HG03521 (cell line): ENCODE results near the gene PTPRN.
A peak's percentile ranks its signal among the peaks of the same experiment; 100 is the strongest.

ENCODE experiments used
- ATAC-seq: cut with Tn5 transposase; IDR thresholded peaks from one replicate; pipeline ENCODE4 v1.9.1; 2021; ENCODE audit warnings: mild to moderate bottlenecking, moderate library complexity; ENCODE audit not compliant: unreplicated experiment

Gene PTPRN

GRCh38 chr2:219308142-219309101 lies 779 bp downstream of the PTPRN start:
- ATAC-seq = no peak

- no peak for ATAC-seq
Observed at GRCh38 chr2:219306047-219306446, 3.2 kb downstream of the PTPRN start.

- no peak for ATAC-seq
Observed at GRCh38 chr2:219304223-219304622, 5.0 kb downstream of the PTPRN start.

GRCh38 chr2:219302412-219302968 lies 6.7 kb downstream of the PTPRN start:
- ATAC-seq = no peak

GRCh38 chr2:219300022-219300421 lies 9.2 kb downstream of the PTPRN start:
- ATAC-seq = no peak

- no peak for ATAC-seq
Observed at GRCh38 chr2:219299372-219299760, 9.8 kb downstream of the PTPRN start.

- peak; percentile 37 for ATAC-seq
Observed at GRCh38 chr2:219298759-219299371, 10.3 kb downstream of the PTPRN start.

- no peak for ATAC-seq
Observed at GRCh38 chr2:219297766-219298456, 11.3 kb downstream of the PTPRN start.

GRCh38 chr2:219296631-219297391 lies 12.4 kb downstream of the PTPRN start:
- ATAC-seq = no peak

- ATAC-seq = no peak
Observed at GRCh38 chr2:219296142-219296541, 13.1 kb downstream of the PTPRN start.

- peak; percentile 79 for ATAC-seq
Observed at GRCh38 chr2:219294356-219295351, 14.5 kb downstream of the PTPRN start.

- no peak for ATAC-seq
Observed at GRCh38 chr2:219293736-219294231, 15.4 kb downstream of the PTPRN start.

- ATAC-seq = no peak
Observed at GRCh38 chr2:219292616-219293015, 16.6 kb downstream of the PTPRN start.

GRCh38 chr2:219291910-219292490 lies 17.2 kb downstream of the PTPRN start:
- no peak for ATAC-seq

- no peak for ATAC-seq
Observed at GRCh38 chr2:219291394-219291793, 17.8 kb downstream of the PTPRN start.

GRCh38 chr2:219290381-219291171 lies 18.6 kb downstream of the PTPRN start:
- ATAC-seq = no peak

- ATAC-seq = no peak
Observed at GRCh38 chr2:219289537-219290361, 19.5 kb downstream of the PTPRN start.
